Stimulated activated CD4-positive, alpha-beta T cell treated with anti-CD3 and anti-CD28 coated beads, Interleukin-2, amount 100 ng/mL, for 48 hours (primary cell): ENCODE measurements around the gene IL21R.
A peak's percentile ranks its signal among the peaks of the same experiment; 100 is the strongest.

Source experiments
- DNase-seq, 2 donors: peaks; one replicate each; pipeline ENCODE4 v3.0.0-alpha.2; 2020

IL21R gene

GRCh38 chr16:27401768-27402568 is at the start of gene IL21R:
Gene IL21R, plus strand, starts transcription at chr16:27402174. Its CDS starts 27,898 bp downstream, at chr16:27430072.
- peak in 1 of 2 donors; percentile 76 for DNase-seq

- no peak for DNase-seq
Observed at GRCh38 chr16:27353853-27354252, 48.1 kb upstream of the IL21R start.

GRCh38 chr16:27355610-27356009 is 46.4 kb upstream of the IL21R start:
- no peak for DNase-seq

GRCh38 chr16:27356794-27357193 is 45.2 kb upstream of the IL21R start:
- DNase-seq: no peak

- no peak for DNase-seq
Observed at GRCh38 chr16:27359051-27359450, 42.9 kb upstream of the IL21R start.

GRCh38 chr16:27359615-27360014 is 42.4 kb upstream of the IL21R start:
- no peak for DNase-seq

- no peak for DNase-seq
Observed at GRCh38 chr16:27361987-27362386, 40.0 kb upstream of the IL21R start.

GRCh38 chr16:27362570-27363245 is 39.3 kb upstream of the IL21R start:
- no peak for DNase-seq

- DNase-seq: no peak
Observed at GRCh38 chr16:27363246-27363632, 38.7 kb upstream of the IL21R start.

GRCh38 chr16:27363797-27364196 is 38.2 kb upstream of the IL21R start:
- DNase-seq: no peak

GRCh38 chr16:27364493-27365141 is 37.4 kb upstream of the IL21R start:
- DNase-seq: no peak

- DNase-seq: no peak
Observed at GRCh38 chr16:27365142-27366089, 36.6 kb upstream of the IL21R start.

GRCh38 chr16:27366687-27367460 is 35.1 kb upstream of the IL21R start:
- DNase-seq: no peak

GRCh38 chr16:27367461-27368357 is 34.3 kb upstream of the IL21R start:
- peak; percentile 78 for DNase-seq

- DNase-seq: no peak
Observed at GRCh38 chr16:27368358-27368722, 33.6 kb upstream of the IL21R start.

GRCh38 chr16:27369806-27370205 is 32.2 kb upstream of the IL21R start:
- DNase-seq: no peak

- no peak for DNase-seq
Observed at GRCh38 chr16:27370318-27370717, 31.7 kb upstream of the IL21R start.

GRCh38 chr16:27373312-27373711 is 28.7 kb upstream of the IL21R start:
- DNase-seq: no peak

- DNase-seq: no peak
Observed at GRCh38 chr16:27374221-27374803, 27.7 kb upstream of the IL21R start.

- peak; percentile 48 to 60 for DNase-seq
Observed at GRCh38 chr16:27374804-27375425, 27.1 kb upstream of the IL21R start.
